Keratinocyte (primary cell): Measurements from ENCODE around the gene GATA5.

ENCODE experiments used
- CTCF ChIP-seq, 3 experiments: IDR thresholded peaks in 1 of 3; conservative IDR thresholded peaks in 1 of 3; optimal IDR thresholded peaks in 1 of 3; 2 replicates in 2 of 3; 3 replicates in 1 of 3; pipeline versions ENCODE3 to v1.5.1; 2011; ENCODE audit warnings: low read length in 3 of 3, mild to moderate bottlenecking in 3 of 3, moderate library complexity in 2 of 3, control low read depth in 1 of 3, inconsistent platforms in 1 of 3; ENCODE audit not compliant: insufficient read depth in 2 of 3; ENCODE audit errors: extremely low read depth in 1 of 3
- EZH2 ChIP-seq: IDR thresholded peaks from one replicate; pipeline ENCODE4 v1.6.1; 2012; ENCODE audit warnings: inconsistent platforms, mild to moderate bottlenecking, low read length, moderate library complexity

- TF ChIP-seq CTCF (optimal IDR thresholded peaks at IDR 0.05 in 1 of 3, IDR thresholded peaks at IDR 0.05 in 1 of 3, conservative IDR thresholded peaks at IDR 0.05 in 1 of 3; ENCODE audit: extremely low read depth in 1 of 3, insufficient read depth in 2 of 3, low read length in 3 of 3) (no peak), EZH2 (no peak)
Measured at GRCh38 chr20:62470459-62470858, 5.3 kb downstream of the GATA5 start.
